KOPT-K1 (cell line): ENCODE data around the gene CNTN4.
"Not testable (repeated sequence)": the region's sequence is repeated elsewhere in the genome, so short reads cannot be mapped to it uniquely, and the experiment has no call there.

ENCODE experiments used
- H3K27ac ChIP-seq: fragments of 200-600 bp; sonication (generic); 2 replicates; pipeline ENCODE4 v1.5.1; 2016; ENCODE audit warnings: antibody characterized with exemption, mild to moderate bottlenecking, low read depth, low read length; ENCODE audit not compliant: poor library complexity, severe bottlenecking
- H3K36me3 ChIP-seq: fragments of 200-600 bp; sonication (generic); 2 replicates; pipeline ENCODE4 v1.5.1; 2017; ENCODE audit warnings: antibody characterized with exemption, mild to moderate bottlenecking, low read length, moderate library complexity; ENCODE audit not compliant: insufficient read depth
- H3K9me3 ChIP-seq: fragments of 200-600 bp; sonication (generic); 2 replicates; pipeline ENCODE4 v1.5.1; 2017; ENCODE audit warnings: antibody characterized with exemption, low read length, mild to moderate bottlenecking; ENCODE audit not compliant: insufficient read depth, poor library complexity, severe bottlenecking

CNTN4 gene

GRCh38 chr3:2947536-2947935 lies 848.9 kb downstream of the CNTN4 start:
- Histone ChIP-seq H3K27ac (no peak overlapping the region), H3K9me3 (no peaks in the 10 kb centered on the region), H3K36me3 (no peaks in the 10 kb centered on the region)

GRCh38 chr3:2948882-2949281 lies 850.2 kb downstream of the CNTN4 start:
- Histone ChIP-seq H3K9me3 (no peaks in the 10 kb centered on the region), H3K36me3 (no peaks in the 10 kb centered on the region), H3K27ac (no peak overlapping the region)

- Histone ChIP-seq H3K9me3 (no peaks in the 10 kb centered on the region), H3K36me3 (no peaks in the 10 kb centered on the region), H3K27ac (no peak overlapping the region)
Observed at GRCh38 chr3:2950159-2950558, 851.5 kb downstream of the CNTN4 start.

- Histone ChIP-seq H3K36me3 (no peaks in the 10 kb centered on the region), H3K27ac (no peak overlapping the region), H3K9me3 (no peaks in the 10 kb centered on the region)
Observed at GRCh38 chr3:2957115-2957514, 858.4 kb downstream of the CNTN4 start.

- H3K36me3 ChIP-seq = no peaks in the 10 kb centered on the region
- no peaks in the 10 kb centered on the region for H3K9me3 ChIP-seq
- no peak overlapping the region for H3K27ac ChIP-seq
Observed at GRCh38 chr3:2958551-2958950, 859.9 kb downstream of the CNTN4 start.

- Histone ChIP-seq H3K27ac (no peak overlapping the region), H3K9me3 (no peaks in the 10 kb centered on the region), H3K36me3 (no peaks in the 10 kb centered on the region)
Observed at GRCh38 chr3:2961576-2961975, 862.9 kb downstream of the CNTN4 start.

GRCh38 chr3:2967871-2968270 lies 869.2 kb downstream of the CNTN4 start:
- H3K27ac ChIP-seq = no peak overlapping the region
- no peaks in the 10 kb centered on the region for H3K36me3 ChIP-seq

GRCh38 chr3:2968475-2968874 lies 869.8 kb downstream of the CNTN4 start:
- H3K36me3 ChIP-seq = no peaks in the 10 kb centered on the region
- no peak overlapping the region for H3K27ac ChIP-seq
- no peaks in the 10 kb centered on the region for H3K9me3 ChIP-seq

More at GRCh38 chr3:2967871-2968270, 869.2 kb downstream of the CNTN4 start:
- H3K9me3 ChIP-seq = no peaks in the 10 kb centered on the region

- H3K36me3 ChIP-seq = no peaks in the 10 kb centered on the region
- no peak overlapping the region for H3K27ac ChIP-seq
- no peaks in the 10 kb centered on the region for H3K9me3 ChIP-seq
Observed at GRCh38 chr3:2976212-2976611, 877.5 kb downstream of the CNTN4 start.

GRCh38 chr3:2976796-2977195 lies 878.1 kb downstream of the CNTN4 start:
- no peaks in the 10 kb centered on the region for H3K36me3 ChIP-seq
- no peaks in the 10 kb centered on the region for H3K9me3 ChIP-seq
- H3K27ac ChIP-seq = no peak overlapping the region

GRCh38 chr3:2978977-2979732 lies 880.5 kb downstream of the CNTN4 start:
- no peak overlapping the region for H3K27ac ChIP-seq
- H3K9me3 ChIP-seq = no peaks in the 10 kb centered on the region
- H3K36me3 ChIP-seq = no peaks in the 10 kb centered on the region

- Histone ChIP-seq H3K9me3 (no peaks in the 10 kb centered on the region), H3K27ac (no peak overlapping the region), H3K36me3 (no peaks in the 10 kb centered on the region)
Observed at GRCh38 chr3:2984005-2984830, 885.6 kb downstream of the CNTN4 start.

- Histone ChIP-seq H3K9me3 (no peaks in the 10 kb centered on the region), H3K36me3 (no peaks in the 10 kb centered on the region), H3K27ac (no peak overlapping the region)
Observed at GRCh38 chr3:2984831-2985220, 886.2 kb downstream of the CNTN4 start.

- Histone ChIP-seq H3K9me3 (no peaks in the 10 kb centered on the region), H3K36me3 (no peaks in the 10 kb centered on the region), H3K27ac (no peak overlapping the region)
Observed at GRCh38 chr3:2985479-2985878, 886.8 kb downstream of the CNTN4 start.

- no peaks in the 10 kb centered on the region for H3K36me3 ChIP-seq
Observed at GRCh38 chr3:2992534-2992933, 893.9 kb downstream of the CNTN4 start.

GRCh38 chr3:2993130-2993529 lies 894.5 kb downstream of the CNTN4 start:
- not testable (repeated sequence) for H3K36me3 ChIP-seq, H3K9me3 ChIP-seq, H3K27ac ChIP-seq

More at GRCh38 chr3:2992534-2992933, 893.9 kb downstream of the CNTN4 start:
- Histone ChIP-seq H3K27ac (no peak overlapping the region), H3K9me3 (no peaks in the 10 kb centered on the region)
